Heart right ventricle (tissue), 16 donors: ENCODE results near the gene ABHD8. TPM values are rescaled to one million over a fixed set of nuclear protein-coding genes. Genes with fewer than 3 reads are reported as not detected.

Experiments
- ATAC-seq, 8 donors: fragments of 200-7000 bp; cut with Tn5 transposase; one replicate each; pipeline ENCODE4 v1.9.1; 2020; ENCODE audit warnings: mild to moderate bottlenecking in 8 of 8, moderate library complexity in 8 of 8, moderate number of reproducible peaks in 1 of 8
- DNase-seq, 2 donors: peaks; one replicate each; pipeline ENCODE4 v3.0.0-alpha.2; 2020
- H3K27ac ChIP-seq, 10 donors: fragments of 200-600 bp; sonication (generic) in 2 of 10; one replicate each; pipeline versions ENCODE4 v1.5.0 to v1.8.0; 2020 to 2022; ENCODE audit warnings: mild to moderate bottlenecking in 3 of 10
- H3K27me3 ChIP-seq, 7 donors: fragments of 200-600 bp; one replicate each; pipeline ENCODE4 v1.8.0; 2021 to 2022; ENCODE audit warnings: mild to moderate bottlenecking in 2 of 7
- H3K36me3 ChIP-seq, 9 donors: fragments of 200-600 bp; sonication (generic) in 1 of 9; one replicate each; pipeline versions ENCODE4 v1.5.0 to v1.8.0; 2020 to 2022; ENCODE audit warnings: mild to moderate bottlenecking in 2 of 9
- H3K4me1 ChIP-seq, 9 donors: fragments of 200-600 bp; sonication (generic) in 1 of 9; one replicate each; pipeline versions ENCODE4 v1.5.0 to v1.8.0; 2020 to 2022; ENCODE audit warnings: mild to moderate bottlenecking in 4 of 9
- H3K4me3 ChIP-seq, 10 donors: fragments of 200-600 bp; sonication (generic) in 2 of 10; one replicate each; pipeline versions ENCODE4 v1.5.0 to v1.8.0; 2020 to 2022; ENCODE audit warnings: mild to moderate bottlenecking in 7 of 10, moderate library complexity in 2 of 10
- H3K9me3 ChIP-seq, 11 donors: fragments of 200-600 bp in 10 of 11; sonication (generic) in 2 of 11; one replicate each; pipeline versions ENCODE4 v1.5.0 to v1.8.0; 2013 to 2022; ENCODE audit warnings: mild to moderate bottlenecking in 2 of 11, control low read depth in 1 of 11, moderate library complexity in 1 of 11
- CTCF ChIP-seq, 9 donors: fragments of 200-600 bp; sonication (generic) in 2 of 9; IDR thresholded peaks; one replicate each; pipeline versions ENCODE4 v1.5.0 to v1.8.0; 2021 to 2022; ENCODE audit warnings: antibody characterized with exemption in 9 of 9, mild to moderate bottlenecking in 5 of 9, moderate library complexity in 1 of 9
- WGBS, 2 donors: extraction: QIAGEN DNeasy Blood & Tissue Kit; methylation state at CpG; one replicate each; pipeline ENCODE4 v1.1.7; 2013; ENCODE audit warnings: inconsistent platforms in 1 of 2; 5-methylcytosine and 5-hydroxymethylcytosine counted together
- intact Hi-C, 10 donors: fragments of 100-400 bp; cut with DNase I; formaldehyde crosslinking; loops; one replicate each; pipeline versions ENCODE4 v1.11.1 to v1.14.2; 2022
- polyA plus RNA-seq, 2 donors: library from polyadenylated mRNA; stranded (reverse); fragments of 200-250 nt; gene quantifications; one replicate each; pipeline ENCODE4 v1.2.3, GENCODE V29; 2013
- total RNA-seq, 10 donors: library from RNA; stranded (reverse); fragmentation: NEBNext Ultra II Directional in 3 of 10; extraction: Animal tissue kit (Norgen Biotek cat#: 25700) in 3 of 10; gene quantifications; one replicate each; pipeline versions ENCODE4 v1.2.1 to v1.2.4, GENCODE V29; 2021 to 2023
- donor health status: Arrhythmogenic right ventricular cardiomyopathy.
- donor health status: ischemic (EF 13 %, LVEDD 7.1; RV severe dilation, severe dysfunction).
- donor health status: healthy with polysubstance abuse.
- donor health status: DM: no; HTN: yes; CAD: no.
- donor health status: DM: no; HTN: no; CAD: no.
- donor health status: ischemic (EF 25% LVEDD 6.9; RV normal size, moderate dysfunction).
- donor health status: ischemic (EF 25% LVEDD 5.7; RV mildly dilated, moderate dysfunction).
- donor health status: healthy.
- donor health status: DM: yes; HTN: yes; CAD: no.
- donor health status: Ischemic cardiomyopathy.
- donor health status: ischemic (EF 35%, LVEDD 5.7; RV mildly dilated, moderate dysfunction).
- donor health status: nonischemic (EF 11% LVEDD 7.7; RV severe dilation, severe dysfunction).
- donor health status: DM: yes; HTN: yes; CAD: no.
- donor health status: PGD.
- donor health status: ischemic (EF 29% LVEDD 5.4; RV normal size, mild dysfunction).
- donor health status: nonischemic (EF 23%, LVEDD 6.1; RV moderate dilation, normal function).

ABHD8 gene
- total and polyA plus RNA-seq, 12 donors = 6.0 to 16.9 (median 8.2) TPM

GRCh38 chr19:17268754-17269153 lies 34.5 kb downstream of the ABHD8 start:
- ATAC-seq (no peak), DNase-seq (no peak)
- intact Hi-C loops = no loop called here
- Histone ChIP-seq H3K4me1 (peaks cover 2 to 31% (median 19%) of the 10 kb centered on the region in 9 donors), H3K36me3 (peaks cover 0 to 52% (median 27%) of the 10 kb centered on the region in 9 donors), H3K27ac (no peak overlapping the region), H3K27me3 (no peaks in the 10 kb centered on the region), H3K4me3 (no peak overlapping the region), H3K9me3 (no peaks in the 10 kb centered on the region)
- TF ChIP-seq CTCF (IDR thresholded peaks at IDR 0.05) = no peak
- 94 to 95% methylated on average over 13 of the region's 13 CpGs for WGBS, 2 donors

GRCh38 chr19:17266975-17267788 lies 36.0 kb downstream of the ABHD8 start, which contains the start of gene BABAM1:
BABAM1 (plus strand) TSS chr19:17267443; CDS start chr19:17268807, 1,364 bp downstream.
- peak within 1 kb of the TSS; percentile 56 to 97 (median 80) for H3K4me3 ChIP-seq
- intact Hi-C loops = no loop called here
- peak within 1 kb of the TSS; percentile 18 to 96 (median 82) for H3K27ac ChIP-seq
- no peaks in the 10 kb centered on the region for H3K9me3 ChIP-seq
- peaks cover 2 to 36% (median 20%) of the 10 kb centered on the region in 9 donors for H3K4me1 ChIP-seq
- DNase-seq (peak; percentile 87 to 99), ATAC-seq (peak; percentile 95 to 97 (median 96))
- WGBS, 2 donors = 0 to 1% methylated on average over 27 of the region's 27 CpGs
- TF ChIP-seq CTCF (IDR thresholded peaks at IDR 0.05) = no peak
- H3K27me3 ChIP-seq = no peaks in the 10 kb centered on the region
- H3K36me3 ChIP-seq = peaks cover 0 to 36% (median 20%) of the 10 kb centered on the region in 9 donors

- TF ChIP-seq CTCF (IDR thresholded peaks at IDR 0.05) = no peak
- Histone ChIP-seq H3K9me3 (no peaks in the 10 kb centered on the region), H3K27me3 (no peaks in the 10 kb centered on the region), H3K36me3 (peaks cover 0 to 30% (median 17%) of the 10 kb centered on the region in 9 donors), H3K27ac (peak overlapping the region in 8 of 10 donors; percentile 3 to 96 (median 78)), H3K4me3 (peak overlapping the region in 3 of 10 donors; percentile 19 to 81 (median 77)), H3K4me1 (peaks cover 2 to 42% (median 20%) of the 10 kb centered on the region in 9 donors)
- intact Hi-C loops = no loop called here
- DNase-seq (no peak), ATAC-seq (no peak)
- 71 to 83% methylated on average over 12 of the region's 12 CpGs for WGBS, 2 donors
Observed at GRCh38 chr19:17266589-17266974, 36.6 kb downstream of the ABHD8 start.

- peaks cover 2 to 46% (median 20%) of the 10 kb centered on the region in 9 donors for H3K4me1 ChIP-seq
- no peak overlapping the region for H3K4me3 ChIP-seq
- no peaks in the 10 kb centered on the region for H3K27me3 ChIP-seq
- ATAC-seq (no peak), DNase-seq (no peak)
- 94 to 95% methylated on average over 7 of the region's 7 CpGs for WGBS, 2 donors
- peaks cover 0 to 25% (median 12%) of the 10 kb centered on the region in 9 donors for H3K36me3 ChIP-seq
- peak overlapping the region in 7 of 10 donors; percentile 2 to 96 (median 84) for H3K27ac ChIP-seq
- no peak for TF ChIP-seq CTCF (IDR thresholded peaks at IDR 0.05)
- H3K9me3 ChIP-seq = no peaks in the 10 kb centered on the region
- intact Hi-C loops = no loop called here
Observed at GRCh38 chr19:17266026-17266425, 37.2 kb downstream of the ABHD8 start.
